GM18870 (cell line): ENCODE data around the gene ADCYAP1R1.

Experiments used
- ATAC-seq: cut with Tn5 transposase; IDR thresholded peaks from one replicate; pipeline ENCODE4 v1.9.1; 2021; ENCODE audit warnings: moderate library complexity; ENCODE audit not compliant: unreplicated experiment

ADCYAP1R1 gene

DNA sequence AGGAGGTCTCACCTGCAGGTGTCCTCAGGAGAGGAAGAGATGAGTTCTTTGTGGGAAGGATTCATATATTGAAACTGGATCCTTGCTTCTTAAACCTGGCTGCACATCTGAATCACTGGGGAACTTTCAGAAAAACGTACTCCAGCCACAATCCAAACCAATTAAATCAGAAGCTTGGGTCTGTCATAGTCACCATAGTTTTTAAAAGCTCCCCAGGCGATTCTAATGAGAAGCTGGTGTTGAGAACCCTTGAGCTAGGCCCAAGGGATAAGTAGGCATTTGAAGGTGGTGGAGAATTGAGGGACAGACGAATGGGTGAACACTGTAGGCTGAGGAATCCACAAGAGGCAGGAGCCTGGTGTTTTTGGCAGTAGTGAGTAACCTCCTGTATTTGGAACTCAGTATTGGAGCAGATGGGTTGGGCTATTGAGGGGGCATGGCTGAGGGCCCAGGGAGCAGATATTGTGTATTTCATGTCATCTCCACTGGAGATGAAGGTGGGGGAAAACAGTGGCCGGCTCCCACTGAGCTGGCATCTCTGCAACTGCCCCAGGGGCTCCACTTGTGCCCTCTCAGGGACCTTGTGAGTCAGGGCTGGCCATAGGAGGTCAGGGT lies 14.5 kb downstream of the ADCYAP1R1 start:
- ATAC-seq, result no peak

DNA sequence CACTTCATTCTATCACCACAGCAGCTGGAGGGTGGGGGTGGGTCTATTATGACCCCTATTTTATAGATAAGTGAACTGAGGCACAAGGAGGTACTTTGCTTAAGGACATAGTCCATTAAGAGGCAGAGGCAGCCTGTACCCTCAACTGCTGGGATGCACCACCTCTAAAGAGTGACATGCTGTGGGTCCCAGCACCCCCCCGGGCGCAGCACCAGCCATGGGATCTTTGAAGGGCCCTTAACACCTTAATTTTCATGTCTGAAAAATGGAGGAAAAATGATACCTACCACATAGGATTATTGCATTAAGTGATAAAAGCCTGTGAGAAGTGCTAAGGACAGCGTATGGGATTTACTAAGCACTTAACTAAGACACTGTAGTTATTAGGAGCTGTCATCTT lies 15.4 kb downstream of the ADCYAP1R1 start:
- no peak for ATAC-seq

DNA sequence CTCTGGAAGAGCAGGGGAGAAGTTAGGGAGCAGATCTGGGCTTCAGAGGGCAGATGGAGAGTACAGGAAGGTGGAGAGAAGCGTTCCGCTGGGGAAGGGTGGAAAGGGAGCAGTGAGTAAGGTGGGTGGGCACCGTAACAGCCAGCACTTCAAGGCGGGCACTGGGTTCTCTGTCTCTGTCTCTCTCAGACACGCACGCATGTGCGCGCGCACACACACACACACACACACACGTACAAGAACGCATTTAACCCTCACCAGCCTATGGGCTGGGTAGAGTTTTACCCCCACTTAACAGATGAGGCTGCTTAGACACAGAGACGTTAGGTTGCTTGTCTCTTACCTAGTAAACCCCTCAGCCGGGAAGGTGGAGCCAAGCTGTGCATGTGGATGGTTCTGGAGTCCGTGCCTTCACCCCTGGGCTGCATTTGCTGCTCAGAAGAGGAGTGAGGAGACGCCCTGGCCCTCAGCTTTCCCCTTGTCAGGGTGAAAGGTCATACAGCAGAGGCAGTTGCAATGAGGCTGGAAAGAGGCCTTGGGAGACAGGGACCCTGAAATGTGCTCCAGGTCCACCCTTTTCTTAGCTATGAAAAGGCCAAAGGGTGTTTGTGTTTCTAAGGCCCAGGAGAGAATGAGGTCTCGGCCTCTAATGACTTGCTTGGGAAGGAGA lies 16.0 kb downstream of the ADCYAP1R1 start:
- no peak for ATAC-seq

DNA sequence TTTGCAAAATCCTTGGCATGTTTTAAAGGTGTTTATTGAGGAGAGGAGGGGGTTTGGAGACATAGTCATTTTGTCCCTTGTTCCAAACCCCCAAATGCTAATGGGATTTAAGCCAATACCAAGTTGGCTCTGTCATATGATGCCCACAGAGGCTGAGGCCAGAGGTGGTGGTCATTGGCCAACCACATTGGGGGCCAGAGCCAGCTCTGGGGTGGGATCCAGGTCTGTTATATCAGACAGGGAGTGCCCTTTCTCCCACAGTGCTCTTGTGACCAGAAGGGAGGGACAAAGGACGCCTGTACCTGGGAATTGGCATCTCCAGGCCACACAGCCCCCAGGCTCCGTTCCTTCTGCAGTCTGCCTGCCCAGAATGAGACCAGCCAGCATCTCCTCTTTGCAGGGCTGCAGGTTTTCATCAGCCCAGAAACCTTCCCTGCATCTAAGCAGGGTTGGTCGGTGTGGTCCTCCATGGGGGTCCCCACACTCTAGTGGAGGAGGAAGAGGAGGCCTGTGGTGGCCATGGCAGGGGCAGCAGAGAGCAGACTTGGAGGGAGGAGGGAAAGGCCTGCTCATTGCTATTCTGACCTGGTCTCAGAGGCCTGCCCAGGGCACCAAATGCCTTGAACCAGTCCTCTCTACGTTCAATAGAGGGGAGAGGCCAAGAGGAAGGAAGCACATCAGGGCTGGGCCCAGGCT lies 17.9 kb downstream of the ADCYAP1R1 start:
- no peak for ATAC-seq

DNA sequence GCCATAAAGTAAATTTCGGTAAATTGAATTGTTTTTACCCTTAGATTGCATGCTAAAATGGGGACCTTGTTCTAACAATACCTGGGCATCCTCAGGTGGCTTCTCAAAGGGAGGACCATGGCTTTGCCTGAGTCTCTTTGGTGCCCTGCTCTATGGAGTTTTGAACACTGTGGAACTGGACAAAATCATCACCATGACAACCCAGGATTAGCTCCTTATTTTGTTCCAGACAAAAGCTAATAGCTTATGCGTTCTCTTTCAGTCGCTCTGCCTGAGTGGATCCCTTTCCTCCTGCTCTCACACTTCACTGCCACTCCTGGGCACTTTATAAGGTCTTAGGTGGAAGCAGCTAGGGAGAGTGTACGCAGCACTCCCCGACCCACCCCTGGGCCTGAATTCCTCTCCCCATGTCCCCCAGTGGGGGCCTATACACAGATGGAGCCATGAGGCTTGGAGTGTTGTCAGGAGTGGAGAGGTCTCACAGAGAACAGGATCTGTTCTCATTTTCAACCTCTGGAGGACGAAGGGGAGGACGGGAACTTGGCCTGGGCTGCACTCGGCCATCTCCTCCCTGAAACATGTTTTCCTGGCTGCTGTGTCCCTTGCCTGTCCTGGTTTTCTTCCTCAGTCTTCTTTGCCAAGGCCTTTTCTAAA lies 19.0 kb downstream of the ADCYAP1R1 start:
- no peak for ATAC-seq

DNA sequence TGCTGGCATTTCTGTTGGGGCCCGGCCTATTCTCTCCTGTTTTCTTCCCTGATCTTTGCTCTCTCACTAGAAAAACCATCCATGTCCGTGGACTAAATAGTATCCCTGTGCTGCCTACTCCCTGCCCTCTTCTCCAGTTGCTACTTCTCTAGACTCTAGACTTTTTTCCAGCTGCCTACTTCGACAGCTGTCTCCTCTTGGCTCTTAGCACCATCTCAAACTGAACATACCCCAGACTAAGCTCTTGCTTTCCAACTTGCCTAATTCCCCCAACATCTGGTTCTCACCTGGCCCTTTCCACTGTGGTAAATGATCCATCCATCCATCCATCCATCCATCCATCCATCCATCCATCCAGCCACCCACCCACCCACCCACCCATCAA lies 19.5 kb downstream of the ADCYAP1R1 start:
- ATAC-seq, result no peak

DNA sequence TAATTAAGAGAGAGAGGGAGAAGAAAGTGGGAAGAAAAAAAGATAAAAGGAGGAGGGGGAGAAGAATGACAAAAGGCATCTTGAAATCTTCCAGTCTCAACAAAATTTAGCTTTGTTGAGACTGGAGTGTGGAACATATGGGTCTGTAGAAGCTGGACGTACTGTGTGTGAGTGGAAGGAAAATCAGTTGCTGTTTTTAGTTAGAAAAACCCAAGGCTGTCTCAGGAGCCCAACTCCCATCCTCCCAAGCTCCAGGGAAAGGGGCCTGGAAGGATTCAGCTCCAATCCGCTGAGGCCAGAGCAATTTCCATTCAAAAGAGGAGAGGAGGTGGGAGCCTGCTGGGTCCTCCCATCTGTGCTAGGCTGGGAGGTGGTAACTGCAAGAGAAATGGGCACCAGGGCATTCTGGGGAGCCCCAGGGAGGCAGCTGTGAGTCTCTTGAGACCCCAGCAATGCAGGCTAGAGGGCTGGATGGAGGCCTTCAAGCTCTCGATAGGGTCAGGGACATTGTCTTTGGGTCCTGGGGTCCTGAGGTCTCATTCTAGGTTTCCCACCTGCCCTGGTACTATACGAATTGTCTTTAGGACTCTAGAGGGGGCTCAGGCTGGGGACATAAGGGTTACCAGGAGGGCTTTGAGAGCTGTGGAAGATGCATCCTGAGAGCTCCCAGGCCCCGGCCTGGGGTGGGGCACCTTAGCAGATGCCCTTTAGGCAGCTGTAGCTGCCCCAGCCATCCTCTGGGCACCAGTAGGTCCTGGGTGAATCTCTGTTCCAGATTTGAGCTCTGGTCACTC lies 21.4 kb downstream of the ADCYAP1R1 start:
- ATAC-seq, result no peak

DNA sequence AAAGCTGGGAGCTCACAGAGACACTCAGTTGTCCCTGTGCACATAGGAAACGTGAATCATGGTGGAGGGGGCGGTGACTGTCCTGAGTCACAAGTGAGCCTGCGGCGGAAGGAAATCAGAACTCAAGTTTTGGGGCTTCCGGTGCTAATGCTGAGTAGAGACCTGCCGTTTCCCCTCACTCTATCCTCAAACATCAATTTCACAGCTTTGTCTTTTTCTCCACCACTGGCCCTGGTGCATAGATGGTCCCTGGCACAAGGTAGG lies 21.9 kb downstream of the ADCYAP1R1 start:
- no peak for ATAC-seq

DNA sequence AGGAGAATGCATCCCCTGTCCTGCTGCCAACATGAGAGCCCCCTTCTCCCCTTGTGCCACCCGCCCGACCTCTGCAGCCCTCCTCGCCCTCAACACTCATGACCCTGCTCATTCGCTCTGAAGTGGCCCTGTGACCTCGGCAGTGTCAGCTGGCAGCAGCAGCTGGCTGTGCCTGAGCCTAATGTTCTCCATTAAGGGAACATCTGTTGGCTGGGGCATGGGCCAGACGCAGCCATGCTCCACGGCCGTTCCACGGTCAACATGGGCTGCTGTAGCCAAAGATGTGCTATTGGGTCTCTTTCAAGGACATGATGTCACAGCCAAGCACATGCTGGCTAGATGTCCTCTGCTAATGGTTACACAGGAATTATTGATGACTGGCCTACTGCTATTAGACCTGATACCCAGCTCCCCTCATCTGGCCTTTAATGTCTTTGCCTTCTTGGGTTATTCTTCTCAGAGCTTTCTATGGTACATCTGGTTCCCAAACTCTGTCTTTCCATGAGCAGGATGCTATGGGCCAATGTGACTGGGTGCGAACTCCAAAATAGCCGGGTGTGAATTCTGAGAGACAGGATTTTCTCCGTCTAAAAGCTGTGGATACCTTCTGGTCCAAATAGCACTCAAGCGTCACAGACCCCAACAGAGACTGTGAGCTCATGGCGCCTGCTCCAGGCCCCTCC lies 22.4 kb downstream of the ADCYAP1R1 start:
- ATAC-seq, result no peak

DNA sequence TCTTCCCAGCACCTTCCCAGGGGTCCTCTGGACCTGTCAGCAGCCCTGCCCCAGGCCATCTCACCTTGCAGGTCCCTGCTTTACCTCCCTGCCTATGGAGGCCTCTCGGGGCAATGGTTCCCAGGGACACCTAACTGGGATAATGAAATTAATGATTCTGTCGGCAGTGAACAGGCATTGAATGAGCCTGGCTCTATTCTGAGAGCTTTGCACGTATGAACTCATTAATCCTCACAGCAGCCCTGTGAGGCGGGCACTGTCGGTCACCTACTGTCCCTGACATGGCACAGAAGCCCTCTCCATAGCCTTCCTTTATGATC lies 22.9 kb downstream of the ADCYAP1R1 start:
- no peak for ATAC-seq

DNA sequence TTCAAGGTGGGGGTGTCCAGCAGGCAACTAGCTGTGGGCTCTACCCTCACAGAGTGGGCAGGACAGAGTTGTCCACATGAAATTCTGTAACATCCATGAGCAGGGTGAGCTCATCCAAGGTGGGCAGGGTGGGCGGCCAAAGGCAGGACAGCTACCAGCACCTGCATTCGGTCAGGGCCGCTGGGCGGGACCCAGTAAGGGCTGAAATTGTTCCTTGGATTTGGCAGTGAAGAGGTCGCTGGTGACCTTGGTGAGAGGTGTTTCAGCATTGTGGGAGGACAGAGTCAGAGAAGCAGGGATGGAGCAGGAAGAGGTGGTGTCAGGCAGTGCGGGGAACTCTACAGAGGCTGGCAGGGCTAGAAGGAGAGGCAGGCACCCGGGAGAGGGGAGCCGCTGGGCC lies 23.9 kb downstream of the ADCYAP1R1 start:
- ATAC-seq, result no peak

DNA sequence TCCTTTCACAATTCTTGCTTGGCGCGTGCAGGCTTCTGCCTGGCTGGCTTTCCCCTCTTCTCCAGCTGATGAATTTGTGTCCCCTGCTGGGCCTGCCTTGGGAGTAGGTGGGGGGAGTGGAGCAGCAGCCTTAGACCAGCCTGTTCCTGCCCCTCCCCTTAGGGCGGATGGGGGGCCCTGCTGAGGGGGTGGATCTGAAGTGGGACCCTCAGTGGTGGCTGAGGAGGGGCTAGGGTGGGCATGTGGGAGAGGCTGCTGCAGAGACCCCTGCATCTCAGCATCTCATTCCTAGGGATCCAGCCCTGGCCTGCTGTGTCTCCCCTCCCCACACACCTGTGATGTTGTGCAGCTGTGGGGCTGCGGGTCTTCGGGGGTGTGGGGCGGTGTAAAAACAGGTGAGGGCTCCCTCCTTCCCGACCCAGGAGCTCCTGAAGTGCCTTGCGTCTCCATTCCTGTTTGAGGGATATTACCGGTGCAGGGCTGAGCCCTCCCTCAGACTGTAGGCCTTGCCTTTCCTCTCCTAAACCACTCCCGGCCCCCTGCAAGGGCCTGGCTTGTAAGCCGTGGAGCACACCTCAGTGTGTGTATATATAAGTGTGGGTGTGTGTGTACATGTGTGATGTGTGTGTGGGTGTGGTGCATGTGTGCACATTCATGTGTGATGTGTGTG lies 24.7 kb downstream of the ADCYAP1R1 start:
- no peak for ATAC-seq

DNA sequence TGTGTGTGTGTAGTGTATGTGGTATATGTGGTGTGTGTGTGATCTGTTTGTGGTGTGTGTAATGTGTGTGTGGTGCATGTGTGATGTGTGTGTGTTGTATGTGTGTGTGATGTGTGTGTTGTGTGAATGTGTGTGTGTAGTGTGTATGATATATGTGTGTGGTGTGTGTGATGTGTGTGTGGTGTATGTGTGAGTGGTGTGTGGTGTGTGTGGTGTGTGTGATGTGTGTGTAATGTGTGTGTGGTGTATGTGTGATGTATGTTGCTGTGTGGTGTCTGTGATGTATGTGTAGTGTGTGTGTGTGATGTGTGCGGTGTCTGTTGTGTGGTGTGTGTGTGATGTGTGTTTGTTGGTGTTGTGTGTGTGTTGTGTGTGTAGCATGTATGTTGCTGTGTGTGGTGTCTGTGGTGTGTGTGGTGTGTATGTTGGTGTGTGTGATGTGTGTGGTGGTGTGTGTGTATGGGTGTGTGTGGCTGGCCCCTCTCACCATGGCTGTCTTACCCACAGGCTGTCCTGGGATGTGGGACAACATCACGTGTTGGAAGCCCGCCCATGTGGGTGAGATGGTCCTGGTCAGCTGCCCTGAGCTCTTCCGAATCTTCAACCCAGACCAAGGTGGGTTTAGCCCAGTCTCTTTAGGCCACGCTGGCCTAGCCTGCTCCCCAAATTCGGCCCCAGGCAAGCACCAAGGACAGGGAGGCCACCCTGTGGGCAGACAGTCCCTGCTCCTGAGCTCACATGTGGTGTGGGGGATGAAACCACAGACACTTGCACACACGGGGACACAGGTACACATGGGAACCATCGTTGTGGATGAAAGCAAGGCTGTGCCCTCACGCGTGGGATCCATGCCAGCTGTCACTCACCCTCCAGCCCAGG lies 25.6 kb downstream of the ADCYAP1R1 start:
- no peak for ATAC-seq

DNA sequence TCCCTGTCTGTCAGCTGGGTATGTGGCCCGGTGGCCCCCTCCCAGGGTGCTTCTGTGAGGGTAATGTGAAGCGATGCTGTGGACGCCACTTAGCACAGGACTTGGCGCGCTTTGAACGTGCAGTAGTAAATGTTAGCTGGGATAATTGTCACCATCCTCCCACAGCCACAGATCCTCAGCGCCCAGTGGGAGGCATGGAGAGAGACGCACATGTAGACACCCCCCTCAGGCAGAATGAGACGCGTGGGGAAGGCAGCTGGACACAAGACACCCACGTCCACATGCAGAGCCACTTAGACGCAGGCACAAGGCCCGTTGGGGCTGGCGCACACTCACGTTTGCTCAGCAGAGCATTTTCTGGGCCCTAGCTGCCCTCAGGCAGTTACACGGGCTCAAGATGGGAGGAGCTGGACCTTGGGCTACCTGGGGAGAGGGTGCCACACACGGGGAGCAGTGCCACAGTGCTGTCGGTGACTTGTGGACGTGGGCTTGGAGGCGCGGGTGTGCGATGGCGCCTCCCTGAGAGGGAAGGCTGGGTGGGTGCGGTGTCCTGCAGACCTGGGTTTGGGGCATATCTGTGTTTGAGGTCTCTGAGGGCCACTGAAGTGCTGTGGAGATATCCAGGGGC lies 26.4 kb downstream of the ADCYAP1R1 start:
- ATAC-seq, result no peak

DNA sequence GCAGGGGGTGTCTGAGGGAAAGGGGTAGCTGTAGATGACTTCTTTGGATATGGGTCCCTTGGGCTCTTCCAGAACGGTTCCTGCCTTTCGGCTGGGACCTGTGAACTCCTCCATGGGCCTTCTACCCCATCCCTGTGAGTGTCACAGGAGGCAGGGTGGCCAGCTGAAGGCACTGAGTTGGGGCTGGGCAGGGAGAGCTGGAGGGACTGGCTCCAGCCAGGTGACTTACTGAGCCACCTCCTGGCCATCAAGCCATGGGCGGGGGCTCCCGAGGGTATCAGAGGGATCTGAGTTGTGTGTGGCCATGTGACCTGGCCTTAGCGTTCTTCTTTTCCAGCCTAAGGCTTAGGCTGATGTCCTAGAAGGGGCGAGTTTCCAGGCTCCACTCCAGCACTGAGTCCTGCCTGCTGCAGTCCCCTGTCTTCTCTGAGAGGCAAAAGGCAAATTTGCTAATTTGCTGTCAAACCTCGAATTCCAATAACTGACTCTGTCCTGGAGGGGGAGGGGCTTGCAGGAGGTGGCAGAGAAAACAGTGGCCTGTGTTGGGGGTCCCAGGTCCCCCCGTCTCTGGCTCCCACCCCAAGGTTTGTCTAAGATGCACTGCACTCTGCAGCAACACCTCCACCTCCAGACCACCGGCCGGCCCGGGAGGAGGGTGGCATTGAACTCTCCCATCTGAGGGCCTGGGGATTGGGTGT lies 27.2 kb downstream of the ADCYAP1R1 start:
- ATAC-seq, result no peak

DNA sequence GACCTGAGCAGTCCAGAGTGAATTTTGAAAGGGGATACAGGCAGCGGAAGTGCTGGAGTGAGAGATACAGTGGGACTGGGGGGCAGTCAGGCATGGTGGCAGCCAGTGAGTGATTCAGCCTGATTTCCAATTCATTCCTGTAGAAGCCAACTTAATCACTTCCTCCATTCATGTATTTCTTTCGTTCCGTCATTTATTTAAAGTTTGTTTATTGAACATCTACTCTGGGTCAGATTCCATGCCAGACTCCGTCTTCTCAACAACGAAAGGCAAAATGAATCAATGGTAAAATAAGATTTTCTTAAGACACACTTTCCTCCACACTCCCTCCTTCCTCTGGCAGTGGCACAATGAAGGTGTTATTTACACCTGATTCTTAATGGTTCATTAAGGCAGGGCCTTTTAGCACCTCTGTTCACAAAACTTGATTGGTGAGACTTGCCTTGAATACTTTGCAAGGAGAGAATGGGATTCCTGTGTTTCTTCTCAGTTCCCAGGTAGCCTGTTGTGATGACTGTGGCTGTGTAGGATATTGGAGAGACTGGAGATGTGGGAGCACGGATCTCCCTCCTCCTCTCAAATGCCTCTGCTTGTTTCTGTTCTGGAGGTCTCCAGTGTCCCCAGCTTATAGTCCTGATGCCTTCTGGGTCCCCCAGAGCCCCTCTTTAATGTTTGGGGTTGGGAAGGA lies 27.9 kb downstream of the ADCYAP1R1 start:
- ATAC-seq, result no peak

DNA sequence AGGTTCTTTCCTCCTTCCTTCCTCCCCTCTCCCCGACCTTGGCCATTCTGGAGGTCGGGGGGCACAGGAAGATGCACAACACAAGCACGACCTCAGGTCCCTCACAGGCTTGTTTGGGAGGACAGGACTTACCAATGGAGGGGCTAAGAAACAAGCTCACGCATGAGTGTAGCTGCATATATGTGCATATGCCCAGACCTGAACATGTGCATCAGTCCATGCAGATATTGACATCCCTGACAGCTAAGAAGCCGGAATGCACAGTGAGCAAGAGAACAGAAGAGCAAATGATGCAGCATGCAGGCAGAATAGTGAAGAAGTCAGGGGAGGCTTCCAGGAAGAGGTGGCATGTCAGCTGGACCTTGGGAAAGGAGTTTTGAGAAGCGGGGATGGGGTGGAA lies 28.7 kb downstream of the ADCYAP1R1 start:
- ATAC-seq, result no peak

DNA sequence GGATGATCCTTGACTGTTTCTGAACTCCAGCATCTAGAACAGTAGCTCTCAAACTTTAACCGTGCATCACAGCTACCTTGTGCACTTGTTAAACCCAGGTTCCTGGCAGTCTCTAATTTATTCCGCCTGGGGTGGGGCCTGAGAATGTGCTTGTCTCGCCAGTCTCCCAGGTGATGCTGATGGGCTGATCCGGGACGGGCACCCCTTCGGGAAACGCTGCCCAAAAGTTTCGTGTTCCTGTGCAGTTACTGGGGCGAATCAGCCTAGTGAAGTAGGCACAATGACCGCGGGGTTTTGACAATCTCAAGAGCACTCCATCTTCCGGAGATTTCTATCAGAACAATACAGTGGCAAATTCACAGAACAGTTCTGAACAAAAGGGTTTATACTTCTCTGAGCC lies 29.9 kb downstream of the ADCYAP1R1 start:
- ATAC-seq, result no peak
